HG02970 (cell line): ENCODE data around the gene ZC3H12A.

Source experiments
- ATAC-seq: cut with Tn5 transposase; IDR thresholded peaks from one replicate; pipeline ENCODE4 v1.9.1; 2021; ENCODE audit warnings: mild to moderate bottlenecking, moderate library complexity, moderate number of reproducible peaks; ENCODE audit not compliant: unreplicated experiment, low FRiP score

ZC3H12A gene

GRCh38 chr1:37453647-37454046 lies 20.7 kb upstream of the ZC3H12A start:
- no peak for ATAC-seq

GRCh38 chr1:37455516-37455915 lies 18.9 kb upstream of the ZC3H12A start:
- ATAC-seq: no peak

- ATAC-seq: no peak
Observed at GRCh38 chr1:37456614-37457013, 17.8 kb upstream of the ZC3H12A start.

- ATAC-seq: no peak
Observed at GRCh38 chr1:37458551-37458950, 15.8 kb upstream of the ZC3H12A start.

GRCh38 chr1:37461698-37462436 lies 12.5 kb upstream of the ZC3H12A start:
- ATAC-seq: no peak

GRCh38 chr1:37464443-37464842 lies 9.9 kb upstream of the ZC3H12A start:
- ATAC-seq: no peak

- ATAC-seq: no peak
Observed at GRCh38 chr1:37465593-37466517, 8.5 kb upstream of the ZC3H12A start.

GRCh38 chr1:37468037-37468436 lies 6.3 kb upstream of the ZC3H12A start:
- no peak for ATAC-seq

GRCh38 chr1:37469386-37469785 lies 5.0 kb upstream of the ZC3H12A start:
- ATAC-seq: no peak

- ATAC-seq: no peak
Observed at GRCh38 chr1:37471345-37472231, 2.8 kb upstream of the ZC3H12A start.

- ATAC-seq: no peak
Observed at GRCh38 chr1:37472281-37472680, 2.1 kb upstream of the ZC3H12A start.

GRCh38 chr1:37472994-37473393 lies 1.4 kb upstream of the ZC3H12A start:
- no peak for ATAC-seq

GRCh38 chr1:37473431-37474045 lies 842 bp upstream of the ZC3H12A start:
- ATAC-seq: no peak

GRCh38 chr1:37474697-37475379 lies 458 bp downstream of the ZC3H12A start:
- ATAC-seq: peak; percentile 0

GRCh38 chr1:37475380-37476086 lies 1.2 kb downstream of the ZC3H12A start:
- no peak for ATAC-seq

- ATAC-seq: no peak
Observed at GRCh38 chr1:37476087-37476452, 1.7 kb downstream of the ZC3H12A start.

- no peak for ATAC-seq
Observed at GRCh38 chr1:37476460-37477197, 2.2 kb downstream of the ZC3H12A start.

- peak; percentile 33 for ATAC-seq
Observed at GRCh38 chr1:37477198-37477931, 3.0 kb downstream of the ZC3H12A start.
